HFF-Myc (cell line): ENCODE data around the gene CALR.

Source experiments
- DNase-seq: peaks from one replicate; pipeline ENCODE4 v3.0.0-alpha.2; 2011; ENCODE audit warnings: low read depth; ENCODE audit errors: extremely low read depth
- H3K4me3 ChIP-seq: replicated peaks from 2 replicates; pipeline ENCODE4 v1.5.1; 2011; ENCODE audit warnings: low read depth, mild to moderate bottlenecking, control low read depth, low read length
- CTCF ChIP-seq: IDR thresholded peaks from 2 replicates; pipeline ENCODE4 v1.5.1; 2012; ENCODE audit warnings: mild to moderate bottlenecking, low read depth, low read length, control low read depth; ENCODE audit errors: missing control alignments

CALR gene

GRCh38 chr19:12984683-12985048, 46.3 kb downstream of the CALR start:
- TF ChIP-seq CTCF: no peak
- DNase-seq: no peak
- H3K4me3 ChIP-seq: no peak overlapping the region

GRCh38 chr19:12985049-12985776, 46.8 kb downstream of the CALR start:
- no peak for DNase-seq
- no peak for TF ChIP-seq CTCF
- H3K4me3 ChIP-seq: no peak overlapping the region

GRCh38 chr19:12986726-12987125, 48.3 kb downstream of the CALR start:
- DNase-seq: no peak
- no peak for TF ChIP-seq CTCF
- H3K4me3 ChIP-seq: no peak overlapping the region

- DNase-seq: no peak
- H3K4me3 ChIP-seq: no peak overlapping the region
- TF ChIP-seq CTCF: no peak
Measured at GRCh38 chr19:12987190-12987589, 48.8 kb downstream of the CALR start.

GRCh38 chr19:12987781-12988180, 49.4 kb downstream of the CALR start:
- no peak for TF ChIP-seq CTCF
- DNase-seq: no peak
- H3K4me3 ChIP-seq: no peak overlapping the region

GRCh38 chr19:12990431-12990830, 52.0 kb downstream of the CALR start:
- H3K4me3 ChIP-seq: no peak overlapping the region
- no peak for DNase-seq
- no peak for TF ChIP-seq CTCF

GRCh38 chr19:12990853-12991252, 52.4 kb downstream of the CALR start:
- DNase-seq: no peak
- TF ChIP-seq CTCF: no peak
- H3K4me3 ChIP-seq: no peak overlapping the region
